GM21360 (cell line): Measurements from ENCODE around the gene PTPRC.

ENCODE experiments used
- ATAC-seq: cut with Tn5 transposase; IDR thresholded peaks from one replicate; pipeline ENCODE4 v1.9.1; 2021; ENCODE audit warnings: mild to moderate bottlenecking, moderate library complexity; ENCODE audit not compliant: unreplicated experiment

The PTPRC gene

GRCh38 chr1:198672124-198672523 lies 33.3 kb downstream of the PTPRC start:
- ATAC-seq: no peak

DNA sequence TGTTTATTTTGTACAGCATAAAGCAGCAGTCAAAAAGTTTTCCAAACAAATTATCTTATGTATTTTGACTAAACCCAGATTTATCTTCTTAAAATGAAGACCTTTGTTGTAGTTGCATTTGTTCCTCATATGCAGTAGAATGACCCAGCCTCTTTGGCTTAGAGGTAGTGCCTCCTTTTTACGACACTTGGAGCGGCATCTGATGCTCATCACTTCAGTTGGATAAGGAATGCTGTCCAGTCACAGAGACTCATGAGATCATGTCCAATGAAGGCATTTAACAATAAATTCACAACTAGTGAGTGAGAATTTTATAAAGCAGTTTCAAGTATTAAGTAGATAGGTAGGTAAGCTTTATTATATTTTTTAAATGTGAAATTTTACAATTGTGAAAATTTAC lies 35.2 kb downstream of the PTPRC start:
- no peak for ATAC-seq

GRCh38 chr1:198676253-198676652 lies 37.4 kb downstream of the PTPRC start:
- no peak for ATAC-seq

GRCh38 chr1:198677027-198677426 lies 38.2 kb downstream of the PTPRC start:
- no peak for ATAC-seq

GRCh38 chr1:198677871-198678270 lies 39.0 kb downstream of the PTPRC start:
- no peak for ATAC-seq

DNA sequence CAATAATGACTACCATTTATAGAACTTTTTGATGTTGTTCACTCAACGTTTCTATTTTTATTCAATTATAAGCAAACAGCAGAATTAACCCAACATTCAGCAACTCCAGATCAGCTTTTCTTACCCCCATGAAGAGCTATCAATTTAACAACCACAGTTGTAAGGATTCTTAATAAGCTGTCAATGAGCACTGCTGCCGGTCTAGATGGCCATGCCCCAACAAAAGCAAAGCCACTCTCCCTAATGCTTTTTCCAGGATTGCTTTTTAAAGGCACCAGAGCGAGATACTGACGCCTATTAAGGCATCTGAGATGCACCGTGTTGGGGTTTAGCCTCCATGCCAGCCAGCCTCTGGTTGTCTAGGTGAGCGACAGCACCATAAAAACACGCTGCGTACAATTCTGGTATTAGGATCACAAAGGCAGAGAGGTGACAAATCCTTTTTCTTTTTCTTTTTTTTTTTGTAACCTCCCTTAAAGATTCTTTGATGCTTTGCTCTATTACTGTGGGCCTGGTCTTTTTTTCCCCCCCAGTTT lies 39.5 kb downstream of the PTPRC start:
- no peak for ATAC-seq

DNA sequence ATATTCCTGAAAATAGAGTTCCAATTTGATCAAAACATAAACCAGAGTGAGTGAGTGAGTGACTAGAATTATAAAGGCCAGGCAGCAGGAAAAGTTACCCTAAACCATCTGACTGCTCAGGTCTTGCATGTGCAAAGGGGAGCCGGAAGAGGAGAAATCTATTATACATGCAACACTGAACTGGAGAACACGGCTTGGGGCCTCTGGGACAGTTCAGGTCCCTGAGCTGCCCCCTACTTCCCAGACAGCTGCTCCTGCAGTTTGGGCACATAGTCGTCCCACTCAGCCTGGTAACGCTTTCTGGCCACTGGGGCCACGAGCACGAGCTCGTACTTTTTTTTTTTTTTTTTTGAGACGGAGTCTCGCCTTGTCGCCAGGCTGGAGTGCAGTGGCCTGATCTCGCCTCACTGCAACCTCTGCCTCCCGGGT lies 40.1 kb downstream of the PTPRC start:
- peak; percentile 27 for ATAC-seq

DNA sequence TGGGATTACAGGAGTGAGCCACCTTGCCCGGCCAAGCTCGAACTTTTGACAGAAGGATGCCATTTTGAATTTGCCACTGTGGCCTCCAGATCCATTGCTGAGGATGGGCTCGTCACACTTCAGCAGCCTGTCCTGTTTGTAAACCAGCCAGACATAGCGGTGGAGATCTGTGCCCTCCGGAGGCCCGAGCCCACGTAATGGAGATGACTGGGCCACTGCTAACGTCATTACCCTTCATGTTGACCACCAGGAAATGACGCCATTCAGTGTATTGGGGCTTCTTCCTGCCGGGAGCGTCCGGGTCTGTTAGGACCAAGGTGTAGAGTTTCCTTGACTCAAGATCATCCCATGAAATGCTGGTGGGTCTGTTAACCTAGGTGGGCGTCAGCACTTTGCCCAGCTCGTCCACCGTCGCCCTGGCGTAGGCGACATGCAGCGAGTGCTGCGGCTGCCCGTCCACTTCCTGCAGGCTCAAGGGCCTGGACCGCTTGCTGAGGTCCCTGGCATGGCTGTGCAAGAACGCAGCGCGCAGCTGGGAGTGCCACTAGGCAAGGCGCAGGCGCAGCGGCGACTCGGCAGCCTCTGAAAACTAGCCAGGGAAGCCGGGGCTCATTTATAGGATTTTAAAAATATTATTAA lies 40.8 kb downstream of the PTPRC start:
- no peak for ATAC-seq

DNA sequence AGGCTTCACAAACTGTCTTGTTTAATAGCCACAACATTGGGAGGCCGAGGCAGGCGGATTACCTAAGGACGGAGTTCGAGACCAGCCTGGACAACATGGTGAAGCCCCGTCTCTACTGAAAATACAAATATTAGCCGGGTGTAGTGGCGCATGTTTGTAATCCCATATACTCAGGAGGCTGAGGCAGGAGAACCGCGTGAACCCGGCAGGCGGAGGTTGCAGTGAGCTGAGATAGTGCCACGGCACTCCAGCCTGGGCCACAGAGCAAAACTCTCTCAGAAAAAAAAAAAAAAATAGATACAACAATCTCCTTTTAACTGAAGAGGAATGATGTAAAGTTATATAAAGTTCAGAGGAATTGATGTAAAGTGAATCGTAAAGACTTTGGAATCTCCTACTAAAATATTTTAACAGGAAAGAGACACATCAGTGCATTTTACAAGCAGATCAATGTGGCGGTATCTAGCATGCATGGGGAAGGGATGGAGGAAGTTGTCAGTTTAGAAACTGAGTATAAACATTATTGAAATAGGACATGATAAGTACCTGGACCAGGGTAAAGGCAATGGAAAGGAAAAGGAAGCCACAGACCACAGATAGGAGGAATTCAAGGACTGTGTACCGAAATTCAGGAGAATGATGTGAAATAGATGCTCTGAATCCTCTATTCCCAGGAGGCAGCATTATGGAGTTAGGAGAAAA lies 41.5 kb downstream of the PTPRC start:
- ATAC-seq: no peak

DNA sequence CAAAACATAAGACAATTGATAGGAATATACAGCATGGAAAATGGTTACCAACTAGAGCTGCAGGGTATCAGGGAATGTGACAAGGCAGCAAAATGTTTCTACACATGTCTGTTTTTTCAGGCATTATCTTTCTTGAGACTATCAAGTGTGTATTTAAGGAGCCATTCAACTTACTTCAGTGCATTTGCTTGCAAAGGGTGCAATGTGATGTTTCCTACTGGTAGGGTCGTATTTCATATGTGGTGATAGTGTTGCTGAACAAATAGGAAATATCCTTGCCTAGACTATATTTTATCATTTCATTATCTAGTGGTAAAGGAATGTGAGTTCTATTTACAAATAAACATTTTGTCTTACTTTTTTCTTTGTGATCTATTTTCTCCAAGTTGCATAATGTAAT lies 42.4 kb downstream of the PTPRC start:
- no peak for ATAC-seq

DNA sequence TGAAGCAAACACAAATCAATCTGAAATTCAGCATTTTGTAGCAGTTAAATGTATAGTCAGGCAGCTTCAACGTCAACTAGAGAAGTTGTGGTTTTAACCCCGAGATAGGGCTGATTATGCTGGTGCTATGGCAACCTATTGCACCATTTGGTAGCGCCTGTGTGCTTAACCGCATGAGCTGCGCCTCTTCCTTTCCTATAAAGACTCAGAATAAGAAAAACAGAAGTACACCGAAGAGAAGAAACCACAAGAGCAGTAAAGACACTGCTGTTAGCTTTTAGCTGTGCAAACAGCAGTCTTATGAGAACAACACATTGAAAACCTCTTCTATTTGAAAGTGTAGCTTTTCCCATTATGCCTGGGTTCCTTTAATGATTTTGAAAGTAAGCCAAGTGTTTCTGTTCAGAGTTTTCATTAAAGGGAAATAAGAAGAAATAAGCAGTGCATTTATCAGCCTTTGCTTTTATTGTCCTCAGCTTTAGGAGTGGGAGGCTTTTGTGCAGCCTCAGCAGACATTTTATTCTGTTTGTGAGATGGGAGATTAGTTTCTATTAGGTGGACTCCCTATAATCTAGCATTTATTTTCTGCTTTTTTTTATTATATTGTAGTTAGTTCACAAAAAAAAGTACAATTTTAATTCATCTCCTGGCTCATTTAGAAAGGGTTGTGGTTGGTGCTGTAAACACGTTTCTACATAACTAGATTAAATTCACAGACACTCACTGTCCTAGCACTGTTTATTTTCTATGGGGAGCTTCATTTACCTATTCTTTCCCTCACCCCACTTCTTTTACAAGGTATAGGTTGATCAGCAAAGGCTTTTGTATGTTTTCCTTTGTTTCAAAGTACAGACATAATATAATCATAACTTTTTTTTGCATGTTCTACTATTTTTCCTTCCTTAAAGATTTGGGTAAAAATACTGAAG lies 43.3 kb downstream of the PTPRC start:
- peak; percentile 92 for ATAC-seq

- ATAC-seq: no peak
Observed at GRCh38 chr1:198682850-198683249, 44.0 kb downstream of the PTPRC start.

DNA sequence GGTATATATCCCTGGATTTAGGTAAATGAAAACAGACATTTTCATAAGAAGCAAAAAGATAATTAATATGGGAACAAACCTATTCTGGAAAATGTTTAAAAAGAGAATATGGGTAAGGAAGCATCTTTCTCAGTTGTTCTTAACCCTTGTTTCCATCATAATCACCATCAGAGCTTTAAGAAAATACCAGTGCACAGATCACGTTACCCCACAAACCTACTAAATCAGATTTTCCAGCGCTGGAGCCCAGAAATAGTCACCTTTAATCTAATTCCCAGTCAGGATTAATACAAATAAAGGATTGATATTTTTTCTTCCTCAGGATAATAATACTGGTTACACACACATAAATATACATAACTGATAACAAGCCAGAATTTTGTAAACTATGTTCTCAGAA lies 44.6 kb downstream of the PTPRC start:
- ATAC-seq: no peak

DNA sequence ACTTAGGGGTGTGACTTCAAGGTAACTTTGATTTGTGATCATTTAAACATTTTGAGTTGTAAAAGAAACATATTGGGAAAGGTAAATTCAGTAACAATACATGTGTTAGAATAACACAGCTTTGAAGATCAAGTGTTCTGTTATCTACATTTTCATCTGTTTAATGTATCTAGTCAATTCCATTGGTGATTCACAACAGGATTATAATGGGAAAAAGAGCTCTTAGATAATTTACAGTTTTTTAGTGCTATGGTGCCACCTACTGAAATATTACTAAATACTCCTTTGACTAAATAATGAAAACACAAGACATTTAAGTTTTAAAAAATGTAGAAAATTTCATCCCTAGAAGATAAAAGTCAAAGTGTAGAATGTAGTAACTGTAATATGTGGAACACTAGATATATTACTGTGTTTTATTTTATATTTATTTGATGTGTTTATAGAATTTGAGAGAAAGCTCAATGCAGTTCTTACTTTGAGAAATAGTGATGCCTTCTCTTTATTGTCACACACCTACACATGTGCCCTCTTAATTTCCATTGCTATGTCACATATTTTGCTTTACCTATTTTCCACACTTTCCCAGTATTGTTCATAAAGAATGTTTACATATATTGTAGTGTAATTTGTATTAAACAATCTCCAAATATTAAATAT lies 47.4 kb downstream of the PTPRC start:
- no peak for ATAC-seq

DNA sequence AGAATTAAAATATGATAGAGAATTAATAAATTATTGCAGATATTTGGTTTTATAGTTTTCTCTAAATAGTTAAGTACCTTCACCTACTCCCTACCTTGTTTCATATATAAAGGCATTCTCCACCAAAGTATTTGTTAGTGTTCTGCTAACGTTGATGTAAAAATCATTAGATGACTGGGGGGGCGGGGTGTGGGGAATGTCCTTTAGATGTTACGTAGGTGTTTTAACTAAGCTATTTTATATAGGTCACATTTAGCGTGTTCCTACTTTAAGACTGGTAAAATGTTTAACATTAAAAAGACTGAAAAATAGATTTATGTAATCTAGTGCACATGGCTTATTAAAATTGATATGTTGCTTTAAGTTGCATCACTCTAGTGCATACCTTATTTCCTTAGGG lies 48.6 kb downstream of the PTPRC start:
- no peak for ATAC-seq

- no peak for ATAC-seq
Observed at GRCh38 chr1:198691063-198691462, 52.2 kb downstream of the PTPRC start.

DNA sequence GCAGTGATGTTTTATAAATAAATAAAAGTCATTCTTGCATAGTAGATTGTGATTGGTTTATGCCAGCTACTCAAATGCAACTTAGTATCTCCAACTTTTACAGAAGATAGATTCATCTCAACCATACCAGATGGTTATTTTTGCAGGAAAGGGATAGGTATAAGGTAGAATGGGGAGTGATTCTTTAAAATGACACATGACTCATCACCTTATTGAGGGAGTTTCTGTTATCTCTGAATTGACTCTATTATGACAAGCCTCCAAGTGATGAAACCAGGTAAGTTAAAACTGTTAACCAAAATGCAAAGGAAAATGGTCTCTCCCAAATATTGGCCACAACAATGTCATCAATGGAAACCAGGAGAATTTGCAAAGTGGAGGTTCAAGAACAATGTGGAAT lies 54.5 kb downstream of the PTPRC start:
- ATAC-seq: no peak

DNA sequence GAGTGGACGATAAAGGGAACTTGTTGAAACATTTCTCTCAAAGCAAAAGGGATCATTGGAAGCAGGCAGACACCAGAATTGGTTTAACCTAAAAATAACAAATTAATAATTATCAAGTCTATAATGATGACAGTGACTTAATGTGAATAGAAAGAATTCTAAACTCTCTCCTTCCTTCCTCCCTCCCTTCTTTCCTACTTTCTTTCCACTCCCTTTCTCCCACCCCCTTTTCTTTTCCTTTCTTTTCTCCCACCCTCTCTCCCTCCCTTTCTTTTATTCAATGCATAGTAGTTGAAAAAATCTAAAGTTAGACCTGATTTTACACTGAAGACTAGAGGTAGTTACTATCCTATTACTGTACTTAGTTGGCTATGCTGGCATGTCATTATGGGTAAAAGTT lies 55.7 kb downstream of the PTPRC start:
- ATAC-seq: no peak

- peak; percentile 44 for ATAC-seq
Observed at GRCh38 chr1:198696211-198696610, 57.4 kb downstream of the PTPRC start.

- ATAC-seq: no peak
Observed at GRCh38 chr1:198699167-198700015, 60.6 kb downstream of the PTPRC start.
